Stimulated activated CD8-positive, alpha-beta memory T cell treated with anti-CD3 and anti-CD28 coated beads, Interleukin-7, amount 100 ng/mL, for 4 hours (primary cell): ENCODE results near the gene RRBP1.

Source experiments
- DNase-seq, 2 donors: peaks; one replicate each; pipeline ENCODE4 v3.0.0-alpha.2; 2020; ENCODE audit warnings: low read depth in 2 of 2

The RRBP1 gene

DNA sequence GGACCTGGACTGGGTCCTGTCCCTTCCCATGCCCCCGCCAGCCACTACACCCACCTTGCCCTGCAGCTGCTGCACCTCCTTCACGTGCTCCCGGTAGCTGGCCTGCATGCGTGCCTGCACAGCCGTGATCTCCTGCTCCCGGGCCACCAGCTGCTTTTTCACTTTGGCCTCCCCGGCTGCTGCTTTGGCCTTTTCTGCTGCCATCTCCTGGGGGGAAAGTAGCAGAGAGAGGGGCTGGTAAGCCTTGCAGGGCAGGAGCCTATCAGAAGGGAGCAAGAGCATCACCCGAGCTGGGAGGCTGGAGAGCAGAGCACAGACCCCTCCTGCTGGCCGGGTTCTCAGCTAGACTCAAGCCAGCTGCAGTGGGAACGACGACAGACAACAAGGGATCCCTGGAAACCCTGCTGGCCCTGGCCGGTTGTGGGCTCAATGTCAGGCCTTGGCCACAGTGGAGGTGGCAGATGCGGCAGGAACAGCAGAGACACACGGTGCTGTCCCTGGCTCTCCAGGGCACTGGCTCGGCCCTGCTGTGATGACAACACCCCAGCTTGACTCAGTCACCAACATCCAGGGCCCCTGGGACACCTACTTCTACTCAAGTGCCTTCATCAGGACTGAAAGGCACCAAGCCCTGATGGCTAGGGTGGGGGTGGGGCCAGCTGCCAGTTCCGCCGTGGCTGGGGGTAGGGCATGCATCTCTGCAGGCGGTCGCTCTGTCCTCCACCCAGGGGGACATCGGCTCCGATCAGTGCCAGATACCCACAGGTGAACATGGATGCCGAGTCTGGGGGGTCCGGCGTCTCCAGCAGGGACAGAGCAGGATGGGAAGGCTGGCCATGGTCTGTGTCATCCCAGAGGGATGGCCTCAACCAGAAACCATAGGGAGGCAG, 45.3 kb downstream of the RRBP1 start:
- DNase-seq = no peak

DNA sequence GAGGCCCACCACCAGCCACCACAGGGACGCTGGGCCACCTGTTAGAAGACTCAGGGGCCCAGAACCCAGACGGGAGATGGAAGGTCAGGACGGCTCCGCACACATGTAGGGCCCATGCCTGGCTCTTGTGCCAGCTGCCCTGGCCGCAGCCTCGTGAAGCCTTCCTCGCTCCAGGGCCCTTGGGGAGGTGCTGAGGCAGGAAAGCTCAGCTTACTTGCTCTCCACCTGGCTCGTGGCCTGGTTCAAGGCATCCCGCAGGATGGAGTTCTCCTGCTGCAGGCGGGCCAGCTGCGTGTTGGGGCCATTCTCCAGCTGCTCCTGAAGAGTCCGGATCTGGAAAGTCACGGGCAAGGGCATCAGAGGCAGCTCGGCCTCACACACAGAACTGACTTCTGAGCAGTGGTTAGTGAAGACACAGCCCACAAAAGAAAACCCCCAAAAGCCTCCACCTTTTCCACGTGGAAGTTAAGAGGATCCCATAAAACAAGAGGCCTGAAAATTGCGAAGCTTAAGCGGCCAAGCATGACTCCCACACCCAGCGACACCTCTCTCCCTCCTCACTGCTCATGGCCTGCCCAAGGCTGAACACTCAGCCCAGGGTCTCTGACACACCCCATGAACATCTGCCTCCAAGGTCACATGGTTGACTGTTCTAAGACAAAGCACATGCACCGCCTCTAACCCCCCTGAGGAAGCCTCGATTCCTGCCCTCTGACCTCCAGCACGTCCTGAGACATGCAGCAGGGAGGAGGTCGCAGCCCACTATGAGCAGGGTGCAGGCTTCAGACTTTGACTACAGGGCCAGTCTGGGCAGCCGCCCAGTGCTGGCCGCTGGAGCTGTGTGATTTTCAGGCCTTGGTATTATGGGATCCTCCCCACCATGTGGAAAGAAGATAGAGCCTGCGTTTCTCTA, 46.5 kb downstream of the RRBP1 start:
- no peak for DNase-seq

DNA sequence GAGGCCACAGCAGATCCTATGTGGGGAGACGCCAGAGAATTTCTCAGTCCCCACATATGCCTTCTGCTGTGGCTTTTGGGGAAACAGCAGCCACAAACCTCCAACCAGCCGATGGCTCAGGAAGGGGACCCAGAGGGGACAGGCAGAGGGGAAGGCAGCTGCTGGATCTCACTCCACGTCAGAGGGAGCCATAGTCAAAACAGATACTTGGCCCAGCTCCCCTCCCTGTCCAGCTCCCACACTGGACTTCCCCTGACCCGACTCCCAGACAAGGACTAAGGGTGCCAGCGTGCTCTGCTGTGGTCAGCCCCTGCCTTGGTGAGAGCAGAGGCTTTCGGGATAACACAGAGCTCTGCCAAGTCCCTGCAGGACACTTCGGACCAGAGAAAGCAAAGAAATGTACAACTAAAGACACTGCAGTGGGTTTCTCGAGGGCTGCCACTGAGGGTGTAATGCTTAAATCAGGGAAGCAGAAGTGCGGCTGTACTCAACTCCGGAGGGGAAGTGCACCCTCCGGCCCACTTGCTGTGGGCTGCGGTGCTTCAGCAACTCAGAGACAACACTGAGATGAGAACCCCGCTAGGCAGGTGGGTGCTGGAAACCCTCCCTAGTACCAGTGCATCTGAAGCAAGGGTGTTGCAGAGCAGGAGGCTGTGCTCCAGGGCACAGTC, 47.2 kb downstream of the RRBP1 start:
- DNase-seq = no peak

DNA sequence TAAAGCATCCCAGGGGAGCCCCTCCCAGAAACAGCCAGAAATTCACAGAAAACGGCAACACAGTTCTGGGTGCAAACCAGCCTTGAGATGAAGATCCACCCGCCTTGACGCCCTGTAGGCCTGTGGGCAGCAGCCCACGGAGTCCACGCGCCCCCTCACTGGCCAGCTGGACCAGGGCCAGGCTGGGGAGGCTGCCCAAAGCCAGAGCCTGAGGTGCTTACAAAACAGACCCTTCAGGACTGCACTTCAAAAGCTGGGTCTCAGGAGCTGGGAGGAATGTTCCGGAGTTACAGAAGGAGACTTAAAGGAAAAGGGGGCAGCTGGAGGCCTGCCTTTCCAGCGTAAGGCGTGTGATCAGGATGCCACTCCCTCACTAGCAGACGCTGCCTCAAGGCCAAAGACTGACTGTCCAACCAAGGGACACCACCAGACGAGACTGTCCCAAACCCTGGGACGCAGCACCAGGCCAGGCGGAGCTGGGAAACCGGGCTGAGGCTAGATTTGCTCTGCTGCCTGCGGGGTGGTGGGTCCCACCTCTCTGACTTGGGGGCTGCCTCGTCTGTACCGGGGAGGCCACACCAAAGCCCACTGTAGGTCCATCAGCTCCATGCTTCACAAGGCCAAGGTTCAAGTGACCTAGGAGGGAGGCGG, 48.1 kb downstream of the RRBP1 start:
- no peak for DNase-seq

DNA sequence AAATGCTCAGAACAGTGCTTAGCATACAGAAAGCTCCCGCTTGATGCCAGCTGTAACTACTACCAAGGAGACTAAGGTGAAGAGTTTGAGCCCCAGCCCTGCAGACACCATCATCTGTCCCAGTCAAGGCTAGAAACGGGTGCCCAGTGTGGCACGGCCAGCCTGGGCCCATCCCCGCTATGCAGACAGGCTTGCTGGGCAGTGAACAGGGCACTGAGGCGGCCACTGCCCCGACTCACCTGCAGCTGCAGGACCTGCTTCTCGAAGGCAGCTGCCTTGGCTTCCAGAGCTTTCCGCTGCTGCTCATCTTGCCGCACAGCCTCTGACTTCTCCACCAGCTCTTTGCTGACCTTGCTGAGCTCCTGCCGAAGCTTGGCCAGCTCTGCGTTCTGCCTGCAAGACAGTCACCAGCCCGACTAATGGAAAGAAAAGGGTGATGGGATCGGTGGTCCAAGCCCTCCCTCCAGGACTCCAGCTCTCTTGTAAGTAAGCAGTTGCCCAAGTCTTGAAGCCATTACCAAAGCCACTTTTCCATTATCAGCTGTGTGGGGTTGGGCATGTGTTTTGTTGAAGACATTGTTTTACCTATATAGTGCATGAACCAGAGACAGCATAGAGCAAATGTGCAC, 48.7 kb downstream of the RRBP1 start:
- no peak for DNase-seq

DNA sequence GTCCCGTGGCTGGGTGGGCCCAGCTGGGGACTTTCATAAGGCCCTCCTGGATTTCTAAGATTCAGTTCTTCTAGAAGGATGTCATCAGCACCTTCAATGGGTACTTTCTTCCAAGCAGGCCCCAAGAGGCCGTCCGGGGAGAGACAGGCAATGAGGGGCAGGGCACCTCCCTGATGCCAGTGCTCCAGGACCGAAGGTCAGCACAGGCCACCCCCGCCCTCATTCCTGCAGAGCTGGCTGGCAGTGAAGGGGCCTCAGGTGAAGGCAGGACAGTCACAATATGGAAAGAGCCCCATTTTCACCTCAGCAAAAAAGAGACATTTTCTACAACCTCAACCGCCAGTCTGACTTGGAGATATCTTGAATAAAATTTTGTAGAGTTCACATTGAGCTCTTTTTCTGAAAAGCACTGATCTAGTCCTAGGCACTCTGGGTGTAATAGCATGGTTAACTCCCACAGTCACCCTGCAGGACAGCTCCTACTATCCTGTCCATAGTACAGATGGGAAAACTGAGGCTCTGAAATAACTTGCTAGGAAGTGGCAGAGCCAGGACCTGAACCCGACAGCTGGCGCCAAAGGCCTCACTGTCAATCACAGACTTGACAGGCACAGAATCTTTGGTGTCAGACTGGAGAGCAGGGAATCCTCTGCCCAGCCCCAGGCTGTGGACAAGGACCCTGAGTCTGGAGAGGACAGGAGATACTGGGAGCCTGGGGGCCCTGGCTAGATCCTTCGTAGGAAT, 50.3 kb downstream of the RRBP1 start:
- DNase-seq = no peak

DNA sequence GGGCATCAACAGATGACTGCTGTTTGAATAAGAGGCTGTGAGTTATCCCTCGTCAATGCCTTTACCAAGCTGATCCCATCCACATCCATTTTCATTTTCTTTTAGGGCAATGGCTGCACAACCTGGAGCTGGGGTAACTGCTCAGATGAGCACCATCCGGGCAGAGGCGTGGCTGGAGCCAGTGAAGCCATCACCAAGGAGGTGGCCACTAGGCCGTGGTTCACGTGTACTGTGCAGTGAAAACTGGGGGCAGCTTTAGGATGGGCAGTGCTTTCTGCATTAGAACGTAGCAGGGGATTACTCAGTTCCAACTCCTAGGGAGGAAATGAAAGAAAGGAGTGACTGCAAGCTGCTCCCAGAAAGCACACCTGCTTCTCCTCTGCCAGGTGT, 51.2 kb downstream of the RRBP1 start:
- DNase-seq = no peak

DNA sequence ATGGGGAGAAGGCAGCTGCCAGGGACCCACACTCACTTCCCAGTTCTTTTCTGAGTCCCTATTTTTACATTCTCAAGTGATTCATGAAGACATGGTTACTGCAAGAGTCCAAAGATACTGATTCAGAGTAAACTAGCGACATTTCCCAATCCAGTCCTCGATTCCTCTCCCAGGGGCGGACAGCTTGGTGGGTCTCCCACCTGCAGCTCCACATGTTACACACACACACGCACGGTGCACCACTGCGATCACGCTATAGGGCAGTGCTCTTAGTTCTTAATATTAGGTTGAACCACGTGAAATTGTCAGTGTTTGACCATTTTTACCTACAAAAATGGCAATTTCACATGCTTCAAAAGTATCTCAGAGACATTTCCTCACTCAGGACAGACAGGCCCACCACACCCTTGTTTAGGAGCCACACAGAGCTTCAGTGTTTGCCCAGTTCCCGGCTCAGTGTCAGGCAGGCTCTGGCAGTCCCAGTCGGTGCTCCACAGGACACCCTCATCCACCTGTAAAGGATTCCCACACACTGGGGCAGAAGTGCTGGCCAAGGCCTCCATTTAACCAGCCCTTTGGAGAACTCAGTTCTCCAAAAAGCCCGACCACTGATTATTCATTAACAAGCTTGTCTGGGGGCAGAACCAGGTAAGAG, 51.8 kb downstream of the RRBP1 start:
- DNase-seq = no peak

DNA sequence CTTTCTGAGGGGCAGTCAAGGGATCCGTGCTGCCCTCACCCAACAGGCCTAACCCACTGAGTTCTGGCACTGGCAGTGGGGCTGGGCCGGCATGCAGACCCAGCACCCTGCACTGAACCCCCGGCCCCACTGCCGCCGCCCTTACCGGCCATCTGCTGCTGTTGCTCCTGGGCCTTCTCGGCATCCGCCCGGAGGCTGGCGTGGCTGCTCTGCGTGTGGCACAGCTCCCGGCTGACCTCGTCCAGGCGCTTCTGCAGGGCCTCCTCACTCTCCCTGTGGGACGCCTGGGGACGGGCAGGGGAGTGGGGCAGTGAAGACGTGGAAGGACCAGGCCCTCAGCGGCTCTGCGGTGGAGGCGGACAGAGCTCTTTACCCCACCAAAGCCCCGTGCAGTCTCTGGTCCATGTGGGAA, 52.4 kb downstream of the RRBP1 start:
- no peak for DNase-seq

DNA sequence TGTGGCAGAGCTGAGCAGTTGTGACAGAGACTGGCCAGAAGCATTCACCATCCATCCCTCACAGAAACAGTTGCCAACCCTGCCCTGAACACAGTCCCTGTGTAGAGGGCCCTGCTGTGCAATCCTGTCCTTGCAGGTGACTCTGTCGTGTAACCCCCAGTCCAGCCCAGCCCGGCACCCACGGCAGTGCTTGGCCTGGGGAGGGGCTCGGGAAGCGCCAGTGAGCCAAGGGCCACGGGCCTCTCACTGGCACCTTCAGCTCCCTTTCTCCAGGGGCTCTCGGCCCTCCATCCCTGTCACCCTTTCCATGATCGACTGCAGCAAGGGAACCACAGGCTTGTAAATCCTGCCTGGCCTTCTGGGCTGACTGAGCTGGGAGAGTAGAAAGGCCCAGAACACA, 53.0 kb downstream of the RRBP1 start:
- DNase-seq = no peak

DNA sequence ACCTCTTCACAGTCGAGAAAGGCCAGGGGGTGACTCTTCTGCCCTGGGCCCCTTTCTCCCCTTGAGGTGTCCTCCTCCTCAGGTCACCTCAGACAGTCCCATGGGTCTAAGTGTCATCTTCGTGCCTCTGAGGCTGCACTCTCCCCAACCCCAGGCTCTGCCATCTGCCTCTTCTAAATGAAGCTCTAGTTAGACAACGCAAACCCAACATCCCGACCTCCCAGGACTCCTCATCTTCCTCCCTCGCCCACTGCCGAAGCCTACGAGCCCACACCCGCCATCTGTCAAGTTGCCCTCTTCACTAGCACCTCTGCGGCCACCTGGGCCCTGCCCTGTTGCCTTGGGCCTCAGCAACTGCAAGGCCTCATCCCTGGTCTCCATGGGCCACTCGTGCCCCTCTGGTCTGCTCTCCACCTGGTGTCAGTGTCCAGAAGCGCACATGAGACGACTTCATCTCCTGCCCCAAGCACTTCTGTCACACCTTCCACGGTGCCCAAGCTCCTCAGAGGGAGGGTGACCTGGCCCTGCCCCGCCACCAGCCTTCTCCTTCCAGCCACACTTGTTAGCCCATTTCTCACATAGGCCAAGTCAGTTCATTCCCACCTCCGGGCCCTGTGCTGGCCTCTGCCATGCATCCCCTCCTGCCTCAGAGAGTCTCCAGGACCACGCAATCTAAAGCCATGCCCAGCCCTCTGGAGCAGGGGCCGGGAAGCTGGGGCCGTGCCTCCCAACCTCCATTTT, 53.8 kb downstream of the RRBP1 start:
- no peak for DNase-seq

DNA sequence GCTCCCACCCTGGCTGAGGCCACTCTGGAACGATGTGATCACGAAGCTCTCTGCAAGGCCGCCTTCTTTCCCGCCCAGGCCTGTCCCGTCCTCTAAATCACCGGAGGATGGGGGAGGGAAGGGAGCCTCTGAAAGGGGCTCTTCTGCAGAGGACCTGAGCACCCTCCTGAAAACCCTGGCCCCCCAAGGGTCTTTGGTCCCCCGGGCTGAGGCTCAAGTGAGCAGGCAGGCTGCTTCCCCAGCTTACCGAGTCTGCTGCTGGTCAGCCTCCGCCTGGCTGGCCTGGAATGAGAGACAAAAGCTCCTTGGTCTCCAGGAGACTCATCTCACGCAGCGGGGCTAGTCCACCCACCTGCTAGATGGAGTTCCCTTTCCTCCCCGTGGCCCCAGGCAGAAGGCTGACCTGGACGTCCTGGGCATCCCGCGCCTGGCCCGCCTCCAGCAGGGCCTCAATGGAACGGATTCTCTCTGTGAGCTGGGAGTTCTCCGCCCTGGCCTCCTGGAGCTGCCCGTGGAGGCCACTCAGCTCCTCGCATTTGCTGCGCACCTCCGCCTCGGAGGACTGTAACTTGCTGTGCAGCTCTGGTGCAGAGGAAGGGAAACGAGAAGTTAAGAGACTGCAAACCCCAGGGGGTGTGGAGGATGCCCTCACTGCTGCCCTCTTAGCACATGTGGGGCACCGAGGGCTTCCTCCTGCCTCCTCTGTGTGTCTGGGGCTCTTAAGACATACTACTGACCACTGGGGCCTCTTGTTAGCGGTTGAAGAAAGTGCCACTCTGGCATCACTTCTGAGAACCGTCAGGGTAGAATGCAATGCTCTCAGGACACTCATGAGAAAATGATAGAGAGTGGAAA, 54.7 kb downstream of the RRBP1 start:
- no peak for DNase-seq

DNA sequence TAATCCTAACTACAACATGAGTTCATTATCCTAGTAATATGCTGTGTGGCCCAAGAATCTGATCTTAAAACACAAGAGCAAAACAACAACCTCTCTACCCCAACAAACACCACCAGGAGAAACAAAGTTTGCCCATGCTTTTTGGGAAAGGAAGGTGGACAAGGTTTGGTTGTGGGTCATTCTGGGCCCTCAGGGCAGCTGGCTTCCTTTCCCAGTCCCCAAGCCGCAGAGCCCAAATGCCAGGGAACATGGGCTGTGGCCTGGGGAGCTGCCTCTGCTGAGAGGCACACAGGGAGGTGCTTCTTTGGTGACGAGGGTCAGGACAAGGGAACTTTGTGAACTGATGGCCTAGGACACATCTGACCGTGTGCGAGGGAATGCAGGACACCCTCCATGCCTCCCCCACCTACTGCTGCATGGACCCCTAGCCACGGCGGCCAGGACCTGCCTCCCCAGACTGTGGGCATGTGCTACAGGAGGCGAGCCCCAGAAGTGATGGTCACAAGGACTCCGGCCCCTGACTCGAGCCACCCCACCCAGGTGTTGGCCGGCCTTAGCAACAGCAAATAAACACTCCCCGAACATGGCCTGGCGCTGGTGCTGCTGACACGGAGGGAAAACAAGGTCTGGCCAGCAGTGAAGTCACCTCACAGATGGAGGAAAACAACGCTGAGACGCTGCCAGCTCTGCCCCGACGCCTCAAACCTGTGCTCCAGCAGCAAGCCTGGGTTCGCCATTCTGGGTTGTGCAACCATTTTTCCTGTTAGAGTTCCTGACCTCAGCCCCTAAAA, 55.6 kb downstream of the RRBP1 start:
- DNase-seq = no peak

DNA sequence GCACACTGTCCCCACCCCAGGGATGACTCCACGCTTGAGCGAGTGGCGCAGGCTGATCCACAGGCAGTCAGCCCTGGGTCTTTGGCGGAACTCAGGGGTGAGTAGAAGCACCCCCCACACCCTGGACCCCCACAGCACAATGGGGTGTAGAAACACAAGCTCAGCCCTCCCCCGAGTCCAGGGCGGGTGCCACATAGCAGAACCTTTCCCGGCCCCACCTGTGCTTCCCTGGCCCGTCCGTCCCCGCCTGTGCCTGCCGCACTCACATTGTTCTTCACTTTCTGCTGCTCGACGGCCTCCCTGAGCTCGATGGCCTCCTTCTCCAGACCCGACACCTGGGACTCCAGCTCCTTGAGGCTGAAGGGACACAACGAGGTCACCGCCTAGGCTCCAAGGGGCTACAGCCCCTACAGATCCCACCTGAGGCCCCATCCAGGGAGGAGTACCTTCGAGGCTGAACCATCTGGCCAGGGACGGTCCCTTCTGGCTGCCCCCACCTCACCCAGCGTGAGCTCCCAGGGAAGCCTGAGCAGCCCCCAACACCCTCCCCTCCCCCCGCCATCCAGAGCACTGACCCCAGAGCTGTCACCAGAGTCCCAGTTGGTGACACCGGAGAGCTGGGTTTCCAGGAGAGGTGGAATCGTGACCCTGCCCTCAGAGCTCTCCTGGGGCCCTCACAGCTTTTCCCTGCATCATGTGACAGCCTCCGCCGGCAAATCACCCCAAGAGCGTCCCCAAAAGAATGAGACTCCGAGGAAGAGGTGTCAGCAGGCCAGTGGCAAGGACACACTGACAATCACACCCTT, 56.6 kb downstream of the RRBP1 start:
- DNase-seq = no peak

DNA sequence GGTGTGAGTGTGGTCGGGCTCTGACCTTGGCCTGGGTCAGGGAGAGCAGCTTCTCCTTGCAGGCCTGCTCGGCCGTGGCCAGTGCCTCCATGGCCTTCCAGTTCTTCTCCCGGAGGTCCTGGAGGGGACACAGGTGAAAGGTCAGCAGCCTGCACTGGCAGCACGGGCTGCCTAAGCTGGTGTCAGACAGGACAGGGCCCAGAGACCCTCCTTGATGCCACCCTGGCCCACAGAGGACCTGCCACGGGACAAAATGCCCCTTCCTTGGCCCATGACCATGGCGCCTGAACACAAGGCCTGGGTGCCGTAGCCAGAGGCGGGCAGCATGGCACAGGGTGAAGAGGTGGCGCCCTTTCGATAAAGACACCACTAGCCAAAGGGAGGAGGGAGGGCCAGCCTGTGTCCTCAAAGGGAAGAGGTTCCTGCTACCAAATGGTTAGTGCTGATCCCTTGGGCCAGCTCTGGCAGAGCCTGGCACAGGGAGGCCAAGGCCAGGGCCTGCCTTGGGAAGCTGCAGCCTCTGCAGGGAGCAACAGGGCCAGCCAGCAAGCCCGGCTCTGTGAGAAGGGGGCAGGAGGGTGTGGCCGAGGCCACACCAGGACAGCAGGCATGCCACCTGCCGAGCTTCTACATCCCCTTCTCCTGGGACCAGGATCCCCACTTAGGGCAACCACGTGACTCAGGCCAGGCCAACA, 57.3 kb downstream of the RRBP1 start:
- DNase-seq = no peak

DNA sequence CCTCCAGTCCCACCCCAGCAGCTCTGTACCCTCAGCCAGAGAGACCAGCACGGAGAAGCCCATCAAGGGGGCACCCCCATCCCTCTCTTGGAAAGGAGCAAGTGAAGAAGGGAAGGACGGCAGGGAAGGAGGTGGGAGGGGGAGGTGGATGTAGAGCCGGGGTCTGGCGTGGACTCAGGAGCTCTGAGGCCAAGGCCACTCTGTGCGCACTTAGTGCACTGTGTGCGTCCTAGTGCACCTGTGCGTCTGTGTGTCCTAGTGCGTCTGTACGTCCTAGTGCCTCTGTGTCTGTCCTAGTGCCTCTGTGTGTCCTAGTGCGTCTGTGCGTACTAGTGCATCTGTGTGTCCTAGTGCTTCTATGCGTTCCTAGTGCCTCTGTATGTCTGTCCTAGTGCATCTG, 58.0 kb downstream of the RRBP1 start:
- DNase-seq = no peak
